ENCODE data around the gene RASSF8.

- no peak for TF ChIP-seq EZH2 (IDR thresholded peaks at IDR 0.05; ENCODE audit: low read length)
- TF ChIP-seq, protein P1, sequence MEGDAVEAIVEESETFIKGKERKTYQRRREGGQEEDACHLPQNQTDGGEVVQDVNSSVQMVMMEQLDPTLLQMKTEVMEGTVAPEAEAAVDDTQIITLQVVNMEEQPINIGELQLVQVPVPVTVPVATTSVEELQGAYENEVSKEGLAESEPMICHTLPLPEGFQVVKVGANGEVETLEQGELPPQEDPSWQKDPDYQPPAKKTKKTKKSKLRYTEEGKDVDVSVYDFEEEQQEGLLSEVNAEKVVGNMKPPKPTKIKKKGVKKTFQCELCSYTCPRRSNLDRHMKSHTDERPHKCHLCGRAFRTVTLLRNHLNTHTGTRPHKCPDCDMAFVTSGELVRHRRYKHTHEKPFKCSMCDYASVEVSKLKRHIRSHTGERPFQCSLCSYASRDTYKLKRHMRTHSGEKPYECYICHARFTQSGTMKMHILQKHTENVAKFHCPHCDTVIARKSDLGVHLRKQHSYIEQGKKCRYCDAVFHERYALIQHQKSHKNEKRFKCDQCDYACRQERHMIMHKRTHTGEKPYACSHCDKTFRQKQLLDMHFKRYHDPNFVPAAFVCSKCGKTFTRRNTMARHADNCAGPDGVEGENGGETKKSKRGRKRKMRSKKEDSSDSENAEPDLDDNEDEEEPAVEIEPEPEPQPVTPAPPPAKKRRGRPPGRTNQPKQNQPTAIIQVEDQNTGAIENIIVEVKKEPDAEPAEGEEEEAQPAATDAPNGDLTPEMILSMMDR (optimal IDR thresholded peaks at IDR 0.05 in 1 of 3, IDR thresholded peaks at IDR 0.05 in 1 of 3, conservative IDR thresholded peaks at IDR 0.05 in 1 of 3; ENCODE audit: extremely low read depth in 1 of 3, insufficient read depth in 2 of 3, low read length in 3 of 3), result no peak
These were observed 94.2 kb downstream of the RASSF8 start for GRCh38 chr12:26052652-26053051.

Measured in keratinocyte (primary cell).